Measurements from ENCODE around the gene DNLZ. TPM values are rescaled to one million over a fixed set of nuclear protein-coding genes. Genes with fewer than 3 reads are reported as not detected.

Gene DNLZ
- total and polyA plus RNA-seq, 4 donors = 2.0 to 7.1 (median 4.5) TPM

GRCh38 chr9:136391737-136392537, 28.4 kb upstream of the DNLZ start:
- Histone ChIP-seq H3K9ac (ENCODE audit: low read depth in 1 of 2, low read length in 2 of 2) (no peak overlapping the region), H3K27ac (ENCODE audit: low read depth in 1 of 2, low read length in 2 of 2) (no peak overlapping the region), H3K4me3 (ENCODE audit: low read depth in 1 of 3, low read length in 3 of 3) (no peak overlapping the region), H3K36me3 (ENCODE audit: control insufficient read depth in 4 of 4, insufficient read depth in 3 of 4, low read depth in 1 of 4, low read length in 3 of 4) (peaks cover 4 to 57% (median 29%) of the 10 kb centered on the region in 4 donors), H3K27me3 (ENCODE audit: control insufficient read depth in 4 of 4, insufficient read depth in 4 of 4, low read length in 3 of 4) (no peaks in the 10 kb centered on the region), H3K4me1 (ENCODE audit: control insufficient read depth in 4 of 4, insufficient read depth in 4 of 4, low read length in 3 of 4) (peaks cover 10 to 27% (median 18%) of the 10 kb centered on the region in 4 donors), H3K9me3 (ENCODE audit: control insufficient read depth in 4 of 4, low read length in 3 of 4) (no peaks in the 10 kb centered on the region)
- no peak for DNase-seq (ENCODE audit: low spot score)
- TF ChIP-seq MAX (IDR thresholded peaks at IDR 0.05) (no peak), ZBTB33 (IDR thresholded peaks at IDR 0.05) (no peak), RXRA (IDR thresholded peaks at IDR 0.05) (peak; percentile 51 to 61), JUND (IDR thresholded peaks at IDR 0.05) (no peak)
- 94% methylated on average over 28 of the region's 28 CpGs for WGBS

- Histone ChIP-seq H3K9ac (ENCODE audit: low read depth in 1 of 2, low read length in 2 of 2) (no peak overlapping the region), H3K4me1 (ENCODE audit: control insufficient read depth in 4 of 4, insufficient read depth in 4 of 4, low read length in 3 of 4) (peaks cover 0 to 8% (median 1%) of the 10 kb centered on the region in 4 donors), H3K36me3 (ENCODE audit: control insufficient read depth in 4 of 4, insufficient read depth in 3 of 4, low read depth in 1 of 4, low read length in 3 of 4) (peaks cover 4 to 59% (median 30%) of the 10 kb centered on the region in 4 donors), H3K27me3 (ENCODE audit: control insufficient read depth in 4 of 4, insufficient read depth in 4 of 4, low read length in 3 of 4) (no peaks in the 10 kb centered on the region), H3K4me3 (ENCODE audit: low read depth in 1 of 3, low read length in 3 of 3) (no peak overlapping the region), H3K9me3 (ENCODE audit: control insufficient read depth in 4 of 4, low read length in 3 of 4) (no peaks in the 10 kb centered on the region), H3K27ac (ENCODE audit: low read depth in 1 of 2, low read length in 2 of 2) (no peak overlapping the region)
- no peak for TF ChIP-seq CTCF (IDR thresholded peaks at IDR 0.05; ENCODE audit: low read depth, low read length, missing input control)
- no peak for TF ChIP-seq HNF4A (conservative IDR thresholded peaks at IDR 0.05)
- TF ChIP-seq MAX (IDR thresholded peaks at IDR 0.05) = no peak
- TF ChIP-seq YY1 (IDR thresholded peaks at IDR 0.05) = no peak
- no peak for TF ChIP-seq RAD21 (IDR thresholded peaks at IDR 0.05)
- no peak for TF ChIP-seq TAF1 (conservative IDR thresholded peaks at IDR 0.05)
- no peak for TF ChIP-seq FOXA1 (IDR thresholded peaks at IDR 0.05)
- no peak for DNase-seq (ENCODE audit: low spot score)
- 91% methylated on average over 14 of the region's 14 CpGs for WGBS
Observed at GRCh38 chr9:136389396-136389795, 25.9 kb upstream of the DNLZ start.

- Histone ChIP-seq H3K4me1 (ENCODE audit: control insufficient read depth in 4 of 4, insufficient read depth in 4 of 4, low read length in 3 of 4) (peaks cover 0 to 8% (median 1%) of the 10 kb centered on the region in 4 donors), H3K4me3 (ENCODE audit: low read depth in 1 of 3, low read length in 3 of 3) (no peak overlapping the region), H3K27ac (ENCODE audit: low read depth in 1 of 2, low read length in 2 of 2) (no peak overlapping the region), H3K36me3 (ENCODE audit: control insufficient read depth in 4 of 4, insufficient read depth in 3 of 4, low read depth in 1 of 4, low read length in 3 of 4) (peaks cover 7 to 69% (median 29%) of the 10 kb centered on the region in 4 donors), H3K9ac (ENCODE audit: low read depth in 1 of 2, low read length in 2 of 2) (no peak overlapping the region), H3K27me3 (ENCODE audit: control insufficient read depth in 4 of 4, insufficient read depth in 4 of 4, low read length in 3 of 4) (no peaks in the 10 kb centered on the region), H3K9me3 (ENCODE audit: control insufficient read depth in 4 of 4, low read length in 3 of 4) (no peaks in the 10 kb centered on the region)
- no peak for TF ChIP-seq JUND (IDR thresholded peaks at IDR 0.05)
- TF ChIP-seq HNF4A (conservative IDR thresholded peaks at IDR 0.05) = peak in 1 of 2 donors; percentile 11
- 69% methylated on average over 19 of the region's 19 CpGs for WGBS
- no peak for DNase-seq (ENCODE audit: low spot score)
Observed at GRCh38 chr9:136387217-136387616, 23.7 kb upstream of the DNLZ start.
